Right lobe of liver (tissue), 6 donors: Measurements from ENCODE around the gene MRPL40. TPM values are rescaled to one million over a fixed set of nuclear protein-coding genes. Genes with fewer than 3 reads are reported as not detected.

Experiments
- ATAC-seq, 4 donors: fragments of 200-7000 bp; cut with Tn5 transposase; one replicate each; pipeline ENCODE4 v1.9.1; 2020; ENCODE audit warnings: mild to moderate bottlenecking in 4 of 4, moderate library complexity in 4 of 4
- DNase-seq, 3 donors: peaks; one replicate each; pipeline ENCODE4 v3.0.0-alpha.2; 2020
- H3K27ac ChIP-seq, 3 donors: fragments of 200-600 bp; one replicate each; pipeline ENCODE4 v1.8.0; 2022
- H3K27me3 ChIP-seq, 2 donors: fragments of 200-600 bp; one replicate each; pipeline ENCODE4 v1.8.0; 2022
- H3K36me3 ChIP-seq, 4 donors: fragments of 200-600 bp; sonication (generic) in 1 of 4; one replicate each; pipeline versions ENCODE4 v1.5.1 to v1.8.0; 2017 to 2022; ENCODE audit warnings: control low read depth in 1 of 4
- H3K4me1 ChIP-seq, 4 donors: fragments of 200-600 bp; sonication (generic) in 1 of 4; one replicate each; pipeline versions ENCODE4 v1.5.1 to v1.8.0; 2017 to 2022; ENCODE audit warnings: control low read depth in 1 of 4
- H3K4me3 ChIP-seq, 3 donors: fragments of 200-600 bp; one replicate each; pipeline ENCODE4 v1.8.0; 2022
- H3K9me3 ChIP-seq, 4 donors: fragments of 200-600 bp; sonication (generic) in 1 of 4; one replicate each; pipeline versions ENCODE4 v1.5.1 to v1.8.0; 2017 to 2022; ENCODE audit warnings: control low read depth in 1 of 4
- CTCF ChIP-seq, 4 donors: fragments of 200-600 bp in 3 of 4; fragments of 450-650 bp in 1 of 4; IDR thresholded peaks; one replicate each; pipeline versions ENCODE4 v1.5.1 to v1.8.0; 2016 to 2022; ENCODE audit warnings: antibody characterized with exemption in 4 of 4, mild to moderate bottlenecking in 2 of 4
- POLR2A ChIP-seq: fragments of 450-650 bp; IDR thresholded peaks from one replicate; pipeline ENCODE4 v1.6.1; 2017; ENCODE audit warnings: antibody characterized with exemption, mild to moderate bottlenecking
- WGBS: methylation state at CpG from one replicate; pipeline ENCODE4 v1.1.6; 2018; ENCODE audit warnings: low coverage, low lambda C conversion rate; ENCODE audit not compliant: insufficient coverage; ENCODE audit errors: missing lambda C conversion rate; 5-methylcytosine and 5-hydroxymethylcytosine counted together
- intact Hi-C, 2 donors: fragments of 100-400 bp; cut with DNase I; formaldehyde crosslinking; loops; one replicate each; pipeline versions ENCODE4 v1.11.2 to v1.14.1; 2022
- total RNA-seq, 6 experiments: library from RNA; depleted of rRNA in 2 of 6; stranded (reverse); fragments of >200 nt in 2 of 6; fragmentation: NEBNext Ultra II Directional in 3 of 6; extraction: Animal tissue kit (Norgen Biotek cat#: 25700) in 3 of 6; gene quantifications; one replicate each; pipeline versions ENCODE4 v1.1.0 to v1.2.4, GENCODE V29; 2016 to 2023
- donor health status: DM: no; HTN: yes; CAD: no.
- donor health status: DM: no; HTN: no; CAD: no.
- donor health status: DM: no; HTN: no; CAD: no.
- donor health status: DM: no; HTN: yes; CAD: no.
- donor health status: DM: no; HTN: yes; CAD: no.

MRPL40 gene
- total RNA-seq, 6 experiments from 2014 or later: 23.6 to 38.8 (median 27.8) TPM

GRCh38 chr22:19420321-19420720 lies 12.0 kb upstream of the MRPL40 start:
- Histone ChIP-seq H3K4me1 (peaks cover 0 to 42% (median 7%) of the 10 kb centered on the region in 4 donors), H3K9me3 (no peaks in the 10 kb centered on the region), H3K36me3 (no peaks in the 10 kb centered on the region), H3K27me3 (no peaks in the 10 kb centered on the region), H3K27ac (no peak overlapping the region), H3K4me3 (no peak overlapping the region)
- WGBS: 89% methylated on average over 6 of the region's 6 CpGs
- no peak for DNase-seq
- intact Hi-C loops: no loop called here
- no peak for ATAC-seq
- no peak for TF ChIP-seq CTCF (IDR thresholded peaks at IDR 0.05)
- no peak for TF ChIP-seq POLR2A

DNA sequence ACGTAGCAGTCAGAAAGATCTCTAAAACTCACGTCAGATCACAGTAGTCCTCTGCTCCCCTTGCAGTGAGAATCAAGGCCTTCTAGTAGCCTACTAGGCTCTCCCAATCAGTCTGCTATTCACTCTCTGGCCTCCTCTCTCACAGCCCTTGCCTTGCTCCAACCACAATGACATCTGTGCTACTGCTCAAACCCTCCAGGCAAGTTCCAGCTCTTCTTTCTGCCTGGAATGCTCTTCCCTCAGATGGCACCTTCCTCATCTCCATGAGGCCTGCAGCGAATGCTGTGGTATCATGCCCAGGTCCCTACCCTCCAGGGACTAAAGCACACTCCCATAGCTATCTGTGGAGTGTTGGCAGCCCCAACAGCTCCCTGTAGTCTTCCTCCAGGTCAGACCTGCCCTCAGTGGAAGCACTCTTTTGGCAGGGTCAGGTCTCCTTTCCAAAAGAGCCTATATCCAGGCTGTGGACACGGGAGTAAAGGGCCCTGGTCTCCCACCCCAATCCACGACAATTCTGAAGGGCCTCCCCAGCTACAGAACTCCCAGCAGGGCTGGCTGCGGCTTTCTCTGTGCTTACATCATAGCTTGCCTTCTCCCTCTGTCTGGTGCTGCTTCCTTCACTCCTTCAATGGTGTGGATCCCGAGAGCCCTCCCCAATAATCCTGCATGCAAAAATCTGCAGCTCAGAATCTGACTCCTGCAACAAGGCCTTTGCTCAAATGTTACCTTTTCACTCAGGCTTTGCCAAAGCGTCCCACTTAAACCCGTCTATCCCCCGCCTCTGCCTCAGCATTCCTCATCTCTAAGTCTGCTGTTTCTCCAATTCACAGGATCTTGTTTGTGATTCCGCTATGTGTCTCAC lies 9.7 kb upstream of the MRPL40 start:
- Histone ChIP-seq H3K4me3 (no peak overlapping the region), H3K27me3 (no peaks in the 10 kb centered on the region), H3K4me1 (peaks cover 0 to 46% (median 7%) of the 10 kb centered on the region in 4 donors), H3K36me3 (no peaks in the 10 kb centered on the region), H3K27ac (peak overlapping the region in 1 of 3 donors; percentile 71), H3K9me3 (no peaks in the 10 kb centered on the region)
- ATAC-seq: no peak
- TF ChIP-seq CTCF (IDR thresholded peaks at IDR 0.05) (no peak), POLR2A (no peak)
- WGBS: 88% methylated on average over 4 of the region's 11 CpGs
- intact Hi-C loops: no loop called here
- DNase-seq: no peak

DNA sequence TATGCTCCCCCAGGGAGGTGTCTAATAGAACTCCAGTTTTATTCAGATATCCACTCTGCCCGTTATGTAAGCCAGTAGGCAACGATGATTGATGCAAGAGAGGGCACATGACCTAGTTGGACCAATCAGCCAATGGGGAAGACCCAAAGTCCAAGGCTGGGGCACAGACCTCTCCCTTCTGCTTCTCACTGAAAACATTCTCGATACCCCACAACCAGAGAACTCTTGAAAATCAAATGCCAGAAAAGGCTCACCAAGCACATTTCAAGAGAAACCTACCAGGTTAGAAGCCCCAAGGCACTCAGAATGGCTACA lies 8.2 kb upstream of the MRPL40 start:
- no peak for TF ChIP-seq POLR2A
- no peak for TF ChIP-seq CTCF (IDR thresholded peaks at IDR 0.05)
- Histone ChIP-seq H3K36me3 (no peaks in the 10 kb centered on the region), H3K4me1 (peaks cover 0 to 54% (median 9%) of the 10 kb centered on the region in 4 donors), H3K4me3 (no peak overlapping the region), H3K27me3 (no peaks in the 10 kb centered on the region), H3K9me3 (no peaks in the 10 kb centered on the region), H3K27ac (peak overlapping the region in 2 of 3 donors; percentile 32 to 71)
- intact Hi-C loops: no loop called here
- ATAC-seq (peak; percentile 70 to 84 (median 76)), DNase-seq (peak in 1 of 3 donors; percentile 72)
- WGBS: 0% methylated on average over 2 of the region's 3 CpGs

DNA sequence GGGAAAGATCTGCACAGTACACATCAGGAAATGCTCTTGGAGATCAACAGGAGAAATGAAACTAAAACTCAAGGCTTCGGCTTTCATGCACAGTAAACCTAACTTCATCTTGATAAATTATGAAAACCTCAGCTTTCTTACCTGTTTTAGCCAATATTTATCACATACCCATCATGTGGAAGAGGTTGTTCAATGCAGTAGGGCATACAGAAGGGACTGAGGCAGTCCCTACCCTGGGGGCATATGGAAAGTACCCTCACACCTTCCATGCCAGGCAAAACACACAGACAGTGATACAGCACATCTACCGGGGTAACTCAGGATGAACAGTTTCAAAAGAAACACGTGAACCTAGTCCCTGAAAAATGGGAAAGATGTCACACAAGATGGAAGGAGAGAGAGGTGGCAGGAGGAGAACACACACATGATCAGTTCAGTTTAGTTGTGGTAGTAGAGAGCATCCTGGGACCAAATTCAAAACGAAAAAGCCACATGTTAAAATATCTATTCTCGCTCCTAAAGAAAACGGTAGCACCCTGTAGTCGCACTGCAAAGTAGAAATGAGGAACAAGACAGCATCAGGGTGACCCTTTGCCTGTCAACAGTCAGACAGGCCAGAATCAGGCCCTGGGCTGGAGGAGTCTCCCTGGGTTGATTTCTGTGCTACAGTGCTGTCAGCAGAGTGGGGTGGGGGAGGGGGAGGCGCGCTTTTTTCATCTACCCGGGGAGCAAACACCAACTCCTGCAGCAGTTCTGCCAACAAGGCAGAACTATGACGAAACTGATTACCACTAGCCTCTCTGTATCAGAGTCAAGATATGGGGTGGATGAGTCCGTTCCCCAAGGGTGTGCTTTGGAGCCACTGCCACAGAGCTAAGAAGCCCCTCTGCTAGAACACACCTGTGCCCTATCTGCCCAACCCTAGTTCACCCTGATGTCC lies 2.1 kb upstream of the MRPL40 start:
- Histone ChIP-seq H3K4me1 (peaks cover 0 to 38% (median 6%) of the 10 kb centered on the region in 4 donors), H3K27me3 (no peaks in the 10 kb centered on the region), H3K27ac (peak overlapping the region; percentile 83 to 99 (median 91)), H3K36me3 (peaks cover 0 to 11% (median 2%) of the 10 kb centered on the region in 4 donors), H3K9me3 (no peaks in the 10 kb centered on the region), H3K4me3 (peak overlapping the region; percentile 77 to 93 (median 89))
- 1% methylated on average over 10 of the region's 12 CpGs for WGBS
- peak; percentile 73 to 87 (median 85) for DNase-seq
- no peak for TF ChIP-seq POLR2A
- no peak for TF ChIP-seq CTCF (IDR thresholded peaks at IDR 0.05)
- intact Hi-C loops: no loop called here
- peak; percentile 46 to 54 (median 50) for ATAC-seq
